ENCODE results near the gene KATNB1. TPM values are rescaled to one million over a fixed set of nuclear protein-coding genes. Genes with fewer than 3 reads are reported as not detected.

The KATNB1 gene
- total and polyA plus RNA-seq, 2 experiments from 2014 or later: 31.4 to 65.9 TPM

DNA sequence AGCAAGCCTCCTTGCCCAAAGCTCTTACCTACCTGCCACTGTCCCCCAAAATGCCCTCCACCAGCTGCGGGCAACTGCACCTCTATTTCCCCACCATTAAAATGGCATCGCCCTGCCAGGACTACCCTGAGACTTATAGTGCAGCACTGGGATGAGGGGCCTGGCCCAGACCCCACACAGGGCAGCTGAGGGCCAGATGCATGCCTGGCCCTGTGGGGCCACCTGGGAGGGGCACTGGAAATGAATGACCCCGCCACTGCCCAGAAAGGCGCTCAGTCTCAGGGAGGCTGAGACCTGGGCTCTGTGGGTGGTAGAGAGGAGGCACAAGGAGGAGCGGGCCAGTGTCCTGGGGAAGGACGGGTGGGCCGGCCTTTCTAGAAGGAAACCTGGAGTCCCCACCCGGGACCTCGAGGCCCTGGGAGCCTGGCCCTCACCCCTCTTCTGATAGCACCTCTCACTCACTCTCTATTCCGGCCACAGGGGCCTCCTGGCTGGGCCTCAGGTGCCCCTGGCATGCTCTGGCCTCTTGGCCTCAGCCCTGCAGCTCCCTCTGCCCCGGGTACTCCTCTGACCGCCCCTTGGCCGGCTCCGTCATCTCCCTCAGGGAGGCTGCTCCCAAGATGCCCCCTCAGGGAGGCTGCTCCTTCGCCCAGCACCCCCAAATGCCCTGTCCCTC, 26.9 kb downstream of the KATNB1 start:
- H3K4me1 ChIP-seq (ENCODE audit: insufficient read depth): no peaks in the 10 kb centered on the region; the same call in 1 of the 2 replicates
- no peaks in the 10 kb centered on the region for H3F3A ChIP-seq (replicated peaks; ENCODE audit: low read depth)
- Mint-ChIP-seq H3K4me3 (no peak overlapping the region), H3K9me3 (no peaks in the 10 kb centered on the region), H3K36me3 (ENCODE audit: low read depth) (peaks cover 6% of the 10 kb centered on the region), H3K27me3 (ENCODE audit: insufficient read depth, low read depth, poor library complexity) (peaks cover 23% of the 10 kb centered on the region), H3K4me1 (peaks cover 34% of the 10 kb centered on the region), H3K27ac (no peak overlapping the region)
- no peak overlapping the region for H3K27ac ChIP-seq (ENCODE audit: low read depth)
- H3K4me3 ChIP-seq: no peak overlapping the region
- no peaks in the 10 kb centered on the region for H4K20me1 ChIP-seq (replicated peaks; ENCODE audit: insufficient read depth)
- H3K27me3 ChIP-seq (ENCODE audit: insufficient read depth): no peaks in the 10 kb centered on the region
- DNase-seq (ENCODE audit: low spot score) (no peak), ATAC-seq (no peak)
- H3K79me2 ChIP-seq (replicated peaks; ENCODE audit: insufficient read depth): no peaks in the 10 kb centered on the region
- H2AFZ ChIP-seq: no peak overlapping the region
- H3K4me2 ChIP-seq: no peak overlapping the region
- TF ChIP-seq NANOG (IDR thresholded peaks at IDR 0.05; ENCODE audit: borderline replicate concordance): no peak
- TF ChIP-seq JUNB (IDR thresholded peaks at IDR 0.05; ENCODE audit: unreplicated experiment): no peak
- TF ChIP-seq POLR2AphosphoS5 (IDR thresholded peaks at IDR 0.05; ENCODE audit: low read depth): no peak
- no peak for TF ChIP-seq ZNF114 (CRISPR knock-in tag; IDR thresholded peaks at IDR 0.05)
- TF ChIP-seq, protein P1, sequence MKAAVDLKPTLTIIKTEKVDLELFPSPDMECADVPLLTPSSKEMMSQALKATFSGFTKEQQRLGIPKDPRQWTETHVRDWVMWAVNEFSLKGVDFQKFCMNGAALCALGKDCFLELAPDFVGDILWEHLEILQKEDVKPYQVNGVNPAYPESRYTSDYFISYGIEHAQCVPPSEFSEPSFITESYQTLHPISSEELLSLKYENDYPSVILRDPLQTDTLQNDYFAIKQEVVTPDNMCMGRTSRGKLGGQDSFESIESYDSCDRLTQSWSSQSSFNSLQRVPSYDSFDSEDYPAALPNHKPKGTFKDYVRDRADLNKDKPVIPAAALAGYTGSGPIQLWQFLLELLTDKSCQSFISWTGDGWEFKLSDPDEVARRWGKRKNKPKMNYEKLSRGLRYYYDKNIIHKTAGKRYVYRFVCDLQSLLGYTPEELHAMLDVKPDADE (IDR thresholded peaks at IDR 0.05): no peak
- no peak for TF ChIP-seq EZH2 (IDR thresholded peaks at IDR 0.05; ENCODE audit: low read depth, unreplicated experiment)
- TF ChIP-seq ZNF331 (CRISPR knock-in tag; IDR thresholded peaks at IDR 0.05; ENCODE audit: low read depth): no peak
- no peak for TF ChIP-seq EZH2phosphoT487 (IDR thresholded peaks at IDR 0.05; ENCODE audit: unreplicated experiment)
- TF ChIP-seq, protein P2, sequence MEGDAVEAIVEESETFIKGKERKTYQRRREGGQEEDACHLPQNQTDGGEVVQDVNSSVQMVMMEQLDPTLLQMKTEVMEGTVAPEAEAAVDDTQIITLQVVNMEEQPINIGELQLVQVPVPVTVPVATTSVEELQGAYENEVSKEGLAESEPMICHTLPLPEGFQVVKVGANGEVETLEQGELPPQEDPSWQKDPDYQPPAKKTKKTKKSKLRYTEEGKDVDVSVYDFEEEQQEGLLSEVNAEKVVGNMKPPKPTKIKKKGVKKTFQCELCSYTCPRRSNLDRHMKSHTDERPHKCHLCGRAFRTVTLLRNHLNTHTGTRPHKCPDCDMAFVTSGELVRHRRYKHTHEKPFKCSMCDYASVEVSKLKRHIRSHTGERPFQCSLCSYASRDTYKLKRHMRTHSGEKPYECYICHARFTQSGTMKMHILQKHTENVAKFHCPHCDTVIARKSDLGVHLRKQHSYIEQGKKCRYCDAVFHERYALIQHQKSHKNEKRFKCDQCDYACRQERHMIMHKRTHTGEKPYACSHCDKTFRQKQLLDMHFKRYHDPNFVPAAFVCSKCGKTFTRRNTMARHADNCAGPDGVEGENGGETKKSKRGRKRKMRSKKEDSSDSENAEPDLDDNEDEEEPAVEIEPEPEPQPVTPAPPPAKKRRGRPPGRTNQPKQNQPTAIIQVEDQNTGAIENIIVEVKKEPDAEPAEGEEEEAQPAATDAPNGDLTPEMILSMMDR (conservative IDR thresholded peaks at IDR 0.05; ENCODE audit: low read depth in 2 of 2): no peak
- no peak for TF ChIP-seq CREB1 (CRISPR knock-in tag; IDR thresholded peaks at IDR 0.05; ENCODE audit: low read depth)
- H3K9me2 ChIP-seq (ENCODE audit: insufficient read depth): no peaks in the 10 kb centered on the region
- H3K36me3 ChIP-seq (ENCODE audit: insufficient read depth): no peaks in the 10 kb centered on the region

GRCh38 chr16:57763285-57764005, 27.9 kb downstream of the KATNB1 start:
- Histone ChIP-seq H2AFZ (no peak overlapping the region), H3K4me1 (ENCODE audit: insufficient read depth) (no peaks in the 10 kb centered on the region; the same call in 1 of the 2 replicates), H3K9me2 (ENCODE audit: insufficient read depth) (no peaks in the 10 kb centered on the region), H3K27me3 (ENCODE audit: insufficient read depth) (no peaks in the 10 kb centered on the region), H3K36me3 (ENCODE audit: insufficient read depth) (no peaks in the 10 kb centered on the region), H4K20me1 (replicated peaks; ENCODE audit: insufficient read depth) (no peaks in the 10 kb centered on the region), H3K79me2 (replicated peaks; ENCODE audit: insufficient read depth) (no peaks in the 10 kb centered on the region), H3K4me3 (no peak overlapping the region), H3K4me2 (no peak overlapping the region), H3K27ac (ENCODE audit: low read depth) (no peak overlapping the region), H3F3A (replicated peaks; ENCODE audit: low read depth) (no peaks in the 10 kb centered on the region)
- Mint-ChIP-seq H3K4me1 (peaks cover 34% of the 10 kb centered on the region), H3K9me3 (no peaks in the 10 kb centered on the region), H3K27me3 (ENCODE audit: insufficient read depth, low read depth, poor library complexity) (peaks cover 25% of the 10 kb centered on the region), H3K4me3 (no peak overlapping the region), H3K27ac (no peak overlapping the region; the same call in 1 of the 2 replicates), H3K36me3 (ENCODE audit: low read depth) (peaks cover 6% of the 10 kb centered on the region)
- ATAC-seq (no peak), DNase-seq (ENCODE audit: low spot score) (no peak)
- TF ChIP-seq STAT1 (IDR thresholded peaks at IDR 0.05; ENCODE audit: unreplicated experiment) (no peak), ZNF114 (CRISPR knock-in tag; IDR thresholded peaks at IDR 0.05) (no peak), CREB1 (CRISPR knock-in tag; IDR thresholded peaks at IDR 0.05; ENCODE audit: low read depth) (no peak), REST (IDR thresholded peaks at IDR 0.05; ENCODE audit: unreplicated experiment) (no peak), EZH2phosphoT487 (IDR thresholded peaks at IDR 0.05; ENCODE audit: unreplicated experiment) (no peak), NANOG (IDR thresholded peaks at IDR 0.05; ENCODE audit: borderline replicate concordance) (no peak), ZNF331 (CRISPR knock-in tag; IDR thresholded peaks at IDR 0.05; ENCODE audit: low read depth) (no peak), POLR2AphosphoS5 (IDR thresholded peaks at IDR 0.05; ENCODE audit: low read depth) (no peak), EZH2 (IDR thresholded peaks at IDR 0.05; ENCODE audit: low read depth, unreplicated experiment) (no peak), JUNB (IDR thresholded peaks at IDR 0.05; ENCODE audit: unreplicated experiment) (no peak)
- TF ChIP-seq, protein P2 (conservative IDR thresholded peaks at IDR 0.05; ENCODE audit: low read depth in 2 of 2): no peak

Data from GM23338 (cell line).